Neural cell (in vitro differentiated cells): ENCODE measurements around the gene WDSUB1. TPM values are rescaled to one million over a fixed set of nuclear protein-coding genes. Genes with fewer than 3 reads are reported as not detected.

Experiments
- H2AFZ ChIP-seq: fragments of 200-600, 300-800 bp; sonication (generic), shearing (Covaris generic); 2 replicates; pipeline ENCODE4 v1.6.0; 2014; ENCODE audit warnings: low read depth, mild to moderate bottlenecking, antibody characterized with exemption, low read length, moderate library complexity
- H3F3A ChIP-seq: fragments of 200-600 bp; shearing (Covaris generic); 2 replicates; pipeline ENCODE4 v1.6.1; 2016; ENCODE audit warnings: mild to moderate bottlenecking, moderate library complexity, mixed read lengths, antibody characterized with exemption, low read length; ENCODE audit not compliant: insufficient read depth, poor library complexity, severe bottlenecking
- H3K27ac ChIP-seq: fragments of 200-600, 300-800 bp; sonication (generic), shearing (Covaris generic); 2 replicates; pipeline ENCODE4 v1.5.1; 2014; ENCODE audit warnings: mild to moderate bottlenecking, low read length, moderate library complexity
- H3K27me3 ChIP-seq: fragments of 300-800, 200-600 bp; sonication (generic), shearing (Covaris generic); 2 replicates; pipeline ENCODE4 v1.6.0; 2014; ENCODE audit warnings: mild to moderate bottlenecking, low read depth, low read length, moderate library complexity; ENCODE audit not compliant: insufficient read depth
- H3K36me3 ChIP-seq: fragments of 300-800, 200-600 bp; sonication (generic), shearing (Covaris generic); 2 replicates; pipeline ENCODE4 v1.5.1; 2014; ENCODE audit warnings: mild to moderate bottlenecking, antibody characterized with exemption, low read length, moderate library complexity; ENCODE audit not compliant: insufficient read depth
- H3K4me2 ChIP-seq: fragments of 300-800, 200-600 bp; sonication (generic), shearing (Covaris generic); 2 replicates; pipeline ENCODE4 v1.6.0; 2014; ENCODE audit warnings: mild to moderate bottlenecking, low read length
- H3K4me3 ChIP-seq: fragments of 300-800, 200-600 bp; sonication (generic), shearing (Covaris generic); 2 replicates; pipeline ENCODE4 v1.5.1; 2014; ENCODE audit warnings: mild to moderate bottlenecking, low read length, moderate library complexity
- H3K79me2 ChIP-seq: fragments of 200-600 bp; shearing (Covaris generic); replicated peaks from 2 replicates; pipeline ENCODE4 v1.6.0; 2014; ENCODE audit warnings: mild to moderate bottlenecking, low read length, moderate library complexity; ENCODE audit not compliant: insufficient read depth
- H3K9ac ChIP-seq: fragments of 300-800, 200-600 bp; sonication (generic), shearing (Covaris generic); 2 replicates; pipeline ENCODE4 v1.6.1; 2016; ENCODE audit warnings: mild to moderate bottlenecking, low read length, mixed read lengths
- H3K9me2 ChIP-seq: fragments of 200-600 bp; shearing (Covaris generic); 2 replicates; pipeline ENCODE4 v1.6.1; 2016; ENCODE audit warnings: mild to moderate bottlenecking, low read length, mixed read lengths; ENCODE audit not compliant: insufficient read depth
- H3K9me3 ChIP-seq: fragments of 200-600, 300-800 bp; sonication (generic), shearing (Covaris generic); 2 replicates; pipeline ENCODE4 v1.6.1; 2016; ENCODE audit warnings: mild to moderate bottlenecking, mixed run types, low read length, moderate library complexity, mixed read lengths
- H4K20me1 ChIP-seq: fragments of 200-600 bp; shearing (Covaris generic); 2 replicates; pipeline ENCODE4 v1.6.1; 2016; ENCODE audit warnings: mild to moderate bottlenecking, mixed run types; ENCODE audit not compliant: insufficient read depth
- CTCF ChIP-seq: fragments of 450-650 bp; IDR thresholded peaks from 2 replicates; pipeline ENCODE4 v1.5.1; 2014; ENCODE audit warnings: antibody characterized with exemption, mild to moderate bottlenecking, moderate library complexity; ENCODE audit not compliant: poor library complexity, severe bottlenecking
- EP300 ChIP-seq: fragments of 450-650 bp; conservative IDR thresholded peaks from 2 replicates; pipeline ENCODE4 v1.6.1; 2014; ENCODE audit warnings: antibody characterized with exemption, mild to moderate bottlenecking, moderate library complexity; ENCODE audit not compliant: poor library complexity, severe bottlenecking
- EZH2 ChIP-seq: fragments of 200-600, 300-800 bp; shearing (Covaris generic), sonication (generic); IDR thresholded peaks from 2 replicates; pipeline ENCODE4 v1.6.1; 2014; ENCODE audit warnings: antibody characterized with exemption, low read length, borderline replicate concordance, mild to moderate bottlenecking; ENCODE audit not compliant: insufficient read depth, poor library complexity, severe bottlenecking
- MXI1 ChIP-seq: fragments of 450-650 bp; conservative IDR thresholded peaks from 2 replicates; pipeline ENCODE4 v1.6.1; 2014; ENCODE audit warnings: antibody characterized with exemption, mild to moderate bottlenecking; ENCODE audit not compliant: poor library complexity, severe bottlenecking
- POLR2AphosphoS5 ChIP-seq: IDR thresholded peaks from 2 replicates; pipeline ENCODE4 v1.6.1; 2012
- RAD21 ChIP-seq: fragments of 450-650 bp; conservative IDR thresholded peaks from 2 replicates; pipeline ENCODE4 v1.6.1; 2014; ENCODE audit warnings: antibody characterized with exemption, mild to moderate bottlenecking, moderate library complexity
- REST ChIP-seq: IDR thresholded peaks from 2 replicates; pipeline ENCODE4 v1.6.1; 2012; ENCODE audit warnings: borderline replicate concordance
- SMC3 ChIP-seq: fragments of 450-650 bp; conservative IDR thresholded peaks from 2 replicates; pipeline ENCODE4 v1.6.1; 2014; ENCODE audit warnings: antibody characterized with exemption, mild to moderate bottlenecking, moderate library complexity; ENCODE audit not compliant: poor library complexity
- TAF1 ChIP-seq: IDR thresholded peaks from 2 replicates; pipeline ENCODE4 v1.6.1; 2012; ENCODE audit warnings: low read depth
- polyA plus RNA-seq: library from polyadenylated mRNA; depleted of rRNA; stranded (reverse); fragments of >200 nt; gene quantifications from 2 replicates; pipeline ENCODE4 v1.2.3, GENCODE V29; 2014

WDSUB1 gene
- polyA plus RNA-seq, 1 donor from 2014 or later = 11.1 TPM

GRCh38 chr2:159227467-159227866, 59.0 kb downstream of the WDSUB1 start:
- no peak overlapping the region for H3K9ac ChIP-seq
- H3K4me3 ChIP-seq = no peak overlapping the region
- H3K27me3 ChIP-seq = no peaks in the 10 kb centered on the region
- no peaks in the 10 kb centered on the region for H3K36me3 ChIP-seq
- no peaks in the 10 kb centered on the region for H3K9me3 ChIP-seq
- TF ChIP-seq EP300 (no peak), RAD21 (no peak), POLR2AphosphoS5 (no peak), SMC3 (no peak), CTCF (no peak)
- H3K9me2 ChIP-seq = no peaks in the 10 kb centered on the region
- no peaks in the 10 kb centered on the region for H4K20me1 ChIP-seq
- no peak overlapping the region for H2AFZ ChIP-seq
- H3K79me2 ChIP-seq = no peaks in the 10 kb centered on the region
- no peaks in the 10 kb centered on the region for H3F3A ChIP-seq
- H3K4me2 ChIP-seq = no peak overlapping the region
- H3K27ac ChIP-seq = no peak overlapping the region

GRCh38 chr2:159226608-159227385, 59.7 kb downstream of the WDSUB1 start:
- Histone ChIP-seq H3F3A (no peaks in the 10 kb centered on the region), H3K9ac (no peak overlapping the region), H3K79me2 (no peaks in the 10 kb centered on the region), H3K27me3 (no peaks in the 10 kb centered on the region), H3K27ac (no peak overlapping the region), H3K9me2 (no peaks in the 10 kb centered on the region), H3K36me3 (no peaks in the 10 kb centered on the region), H2AFZ (no peak overlapping the region), H3K9me3 (no peaks in the 10 kb centered on the region), H4K20me1 (no peaks in the 10 kb centered on the region), H3K4me2 (no peak overlapping the region), H3K4me3 (no peak overlapping the region)
- TF ChIP-seq EP300 = no peak
- TF ChIP-seq MXI1 = no peak
- no peak for TF ChIP-seq REST
- no peak for TF ChIP-seq CTCF
- TF ChIP-seq EZH2 = no peak
- TF ChIP-seq TAF1 = no peak
- no peak for TF ChIP-seq SMC3
- no peak for TF ChIP-seq RAD21
- TF ChIP-seq POLR2AphosphoS5 = no peak
